GM04504 (cell line): ENCODE measurements around the gene C18orf63.
"Not testable (repeated sequence)": the region's sequence is repeated elsewhere in the genome, so short reads cannot be mapped to it uniquely, and the experiment has no call there.

Source experiments
- DNase-seq: peaks from one replicate; pipeline ENCODE4 v3.0.0-alpha.2; 2012; ENCODE audit warnings: low read depth

The C18orf63 gene

DNA sequence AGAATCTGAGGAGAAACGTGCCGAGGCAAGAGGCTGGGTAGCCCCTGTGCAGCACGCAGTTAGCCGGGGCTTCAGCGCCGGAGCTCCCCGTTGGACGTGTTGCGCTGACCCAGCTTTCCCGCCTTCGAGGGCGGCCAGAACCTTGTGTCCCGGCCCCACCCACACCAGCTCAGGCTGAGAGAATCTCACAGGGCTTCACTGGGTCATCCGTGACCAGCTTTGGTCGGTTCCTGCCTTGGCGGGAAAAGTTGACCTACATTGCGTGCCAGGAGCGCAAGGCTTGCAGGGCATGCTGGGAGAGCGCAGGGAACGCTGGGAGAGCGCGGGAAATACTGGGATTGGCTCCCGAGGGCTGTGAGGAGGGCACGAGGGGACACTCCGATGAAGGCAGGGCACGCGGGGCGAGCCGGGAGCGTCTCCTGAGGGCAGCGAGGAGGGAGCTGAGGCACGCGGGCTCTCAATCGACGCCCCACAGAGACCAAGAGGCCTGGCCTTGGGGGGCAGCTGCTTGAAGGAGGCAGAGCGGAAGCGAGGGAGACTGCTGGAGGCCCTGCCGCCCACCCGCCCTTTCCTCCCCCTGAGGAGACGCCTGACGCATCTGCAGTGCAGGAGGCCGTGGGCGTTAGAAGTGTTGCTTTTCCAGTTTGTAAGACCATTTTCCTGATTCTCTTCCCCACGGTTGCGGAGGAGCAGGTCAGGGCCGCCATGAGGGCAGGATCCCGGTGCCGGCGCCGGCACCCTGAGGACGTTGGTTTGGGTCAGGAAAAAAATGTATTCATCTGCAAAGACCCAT is at the start of gene C18orf63:
Gene C18orf63 (plus strand): TSS at position 376 of the 793 bp plus-strand sequence. CDS start 2,027 bp downstream, outside the sequence.
- DNase-seq: no peak

DNA sequence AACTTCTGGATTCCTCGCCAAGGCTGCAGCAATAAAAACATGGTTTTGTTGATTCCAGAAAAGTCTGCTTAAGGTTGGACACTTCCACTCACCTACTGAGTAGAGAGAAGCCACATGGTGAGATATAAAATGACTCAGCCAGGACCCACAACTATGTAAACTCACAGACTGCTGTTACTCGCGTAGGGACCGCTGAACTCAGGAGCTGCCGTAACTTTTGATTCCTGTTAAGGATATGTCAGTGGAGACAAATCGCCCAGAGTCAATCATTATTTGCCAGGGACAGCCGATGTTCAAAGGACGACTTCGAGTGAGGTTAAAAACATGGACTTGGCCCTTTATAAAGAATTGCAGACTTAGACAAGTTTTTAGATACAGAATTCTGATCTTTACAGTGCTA is 49.5 kb upstream of the C18orf63 start:
- DNase-seq: no peak

DNA sequence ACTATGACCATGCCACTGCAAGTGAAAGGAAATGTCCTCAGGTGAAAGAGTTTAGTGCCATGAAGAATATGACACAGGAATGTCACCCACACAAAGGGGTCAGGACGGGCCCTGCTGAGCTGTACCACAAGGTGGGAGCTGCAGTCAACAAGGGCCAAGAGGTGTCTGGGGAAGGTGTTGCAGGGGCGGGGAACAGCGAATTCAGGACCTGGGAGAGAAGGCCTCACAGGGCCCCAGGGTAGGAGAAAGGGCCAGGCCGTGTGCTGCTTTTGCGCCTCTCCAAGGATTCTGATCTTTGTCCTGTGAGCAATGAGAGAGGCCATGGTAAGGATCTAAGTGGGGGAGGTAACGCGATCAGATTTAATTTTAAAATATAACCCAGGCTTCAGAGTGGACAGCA is 47.5 kb upstream of the C18orf63 start:
- no peak for DNase-seq

DNA sequence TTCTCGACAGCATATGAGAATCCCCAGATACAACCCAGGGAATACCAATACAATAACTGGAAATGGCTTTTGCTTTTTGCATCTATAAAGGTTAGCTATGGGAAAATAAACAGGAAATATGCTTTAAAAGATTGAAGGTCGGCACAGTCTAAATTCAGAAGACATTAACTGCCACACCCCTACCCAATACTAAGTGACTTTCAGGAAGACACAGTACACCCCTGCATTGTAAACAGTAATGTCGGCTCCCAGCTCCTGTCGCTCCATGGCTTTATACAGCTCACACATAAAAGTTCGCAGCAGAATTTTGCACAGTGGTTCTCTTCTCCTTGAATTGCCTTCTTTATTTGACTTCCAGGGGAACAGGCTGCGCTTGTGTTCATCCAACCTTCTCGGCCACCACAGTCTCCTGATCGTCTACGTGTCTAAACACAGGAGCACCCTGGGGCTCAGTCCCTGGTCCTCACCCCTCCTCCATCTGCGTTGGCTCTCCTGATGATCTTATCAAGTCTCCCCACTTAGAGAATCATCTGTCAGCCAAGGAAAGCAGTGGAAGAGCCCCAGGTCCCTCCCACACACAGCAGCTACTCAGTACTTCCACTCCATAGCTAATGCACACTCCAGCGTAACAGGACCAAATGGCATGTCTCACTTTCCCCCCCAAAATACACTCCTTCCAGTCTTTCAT is 46.6 kb upstream of the C18orf63 start:
- no peak for DNase-seq

DNA sequence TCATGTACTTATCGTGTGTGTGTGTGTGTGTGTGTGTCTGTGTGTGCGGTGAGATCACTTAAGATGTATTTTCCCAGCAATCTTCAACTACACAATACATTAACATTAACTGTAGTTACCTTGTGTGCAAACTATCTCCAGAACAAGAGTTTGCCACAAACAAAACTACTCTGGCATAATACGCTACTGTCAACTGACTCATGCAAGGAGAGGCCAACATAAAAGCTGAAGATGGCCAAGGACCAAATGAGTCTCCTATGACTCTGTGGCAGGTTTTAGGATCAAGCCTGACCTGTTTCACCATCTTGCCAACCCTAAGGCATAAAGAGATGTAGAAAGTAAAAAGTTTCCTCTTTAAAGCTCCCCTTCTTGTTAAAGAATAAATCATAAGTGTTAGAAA is 44.0 kb upstream of the C18orf63 start:
- DNase-seq: no peak

DNA sequence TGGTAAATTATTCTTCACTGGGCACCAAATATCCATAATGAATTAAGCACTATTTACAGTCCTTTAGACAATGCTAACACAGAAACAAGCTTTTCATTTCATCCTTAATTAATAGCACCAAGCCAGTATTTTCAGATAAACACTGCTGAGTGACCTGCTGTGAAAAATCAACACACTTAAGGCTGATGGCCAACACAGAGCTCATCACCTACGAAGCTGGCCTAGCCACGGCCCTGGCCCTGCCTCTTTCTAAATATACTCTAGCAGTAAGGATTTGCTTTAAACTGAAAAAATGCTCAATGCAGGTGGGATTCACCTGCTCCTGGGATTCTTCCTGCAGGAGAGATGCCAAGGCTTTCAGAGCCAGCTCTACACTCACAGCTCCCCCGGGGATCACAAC is 42.2 kb upstream of the C18orf63 start:
- DNase-seq: no peak

DNA sequence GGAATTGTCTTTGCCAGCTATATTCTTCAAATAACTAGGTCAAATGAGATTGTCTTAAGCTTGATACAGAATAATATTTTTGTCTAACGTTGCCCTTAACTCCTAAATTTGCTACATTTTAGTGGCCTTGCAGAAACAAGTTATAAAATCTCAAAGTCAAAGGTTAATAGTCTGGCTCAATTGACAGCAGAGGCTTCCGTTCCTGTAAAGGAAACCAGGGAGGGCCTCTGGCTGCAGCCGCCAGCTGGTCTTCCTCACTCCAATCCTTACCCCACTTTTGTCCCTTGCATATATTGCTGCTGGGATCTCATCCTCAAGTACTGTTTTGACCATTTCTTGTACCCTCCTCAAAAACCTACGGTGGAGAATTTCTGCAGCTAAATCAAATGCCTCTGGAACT is 40.9 kb upstream of the C18orf63 start:
- no peak for DNase-seq

DNA sequence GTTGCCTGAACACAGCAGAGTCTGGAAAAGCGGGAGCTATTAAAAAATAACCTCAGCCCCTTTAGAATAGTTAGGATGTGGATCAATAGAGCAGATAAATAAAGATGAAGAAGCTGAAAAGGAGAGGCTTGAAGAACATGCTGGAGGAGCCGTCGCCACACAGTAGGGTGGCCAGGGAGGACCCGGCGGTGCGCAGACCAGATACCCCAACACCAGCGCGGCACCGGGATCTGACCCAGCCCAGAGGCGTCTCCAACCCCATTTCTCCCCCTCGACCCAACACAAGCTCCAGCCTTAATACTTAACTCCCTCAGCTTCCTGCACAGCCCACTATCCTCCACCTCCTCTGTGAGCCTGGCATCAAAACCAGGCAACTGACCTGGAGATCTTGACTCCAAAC is 39.9 kb upstream of the C18orf63 start:
- no peak for DNase-seq

DNA sequence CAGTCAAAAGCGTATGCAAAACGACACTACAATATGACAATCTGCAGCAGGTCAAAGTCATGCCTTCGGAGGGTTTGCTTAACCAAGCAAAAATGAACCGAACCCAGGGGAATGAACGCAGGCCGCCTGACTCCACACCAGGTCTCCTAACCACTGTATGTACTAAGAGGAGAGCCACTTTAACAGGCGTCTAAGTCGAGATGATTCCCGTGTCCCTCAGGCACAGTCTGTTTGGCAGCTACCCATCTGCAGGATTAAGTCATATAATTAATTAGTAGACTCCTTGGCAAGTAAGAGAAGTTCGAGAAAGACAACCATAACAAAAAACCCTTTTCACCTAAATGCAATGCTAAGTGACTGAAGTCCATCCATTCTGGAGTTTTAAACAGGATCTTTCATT is 39.0 kb upstream of the C18orf63 start:
- DNase-seq: no peak

DNA sequence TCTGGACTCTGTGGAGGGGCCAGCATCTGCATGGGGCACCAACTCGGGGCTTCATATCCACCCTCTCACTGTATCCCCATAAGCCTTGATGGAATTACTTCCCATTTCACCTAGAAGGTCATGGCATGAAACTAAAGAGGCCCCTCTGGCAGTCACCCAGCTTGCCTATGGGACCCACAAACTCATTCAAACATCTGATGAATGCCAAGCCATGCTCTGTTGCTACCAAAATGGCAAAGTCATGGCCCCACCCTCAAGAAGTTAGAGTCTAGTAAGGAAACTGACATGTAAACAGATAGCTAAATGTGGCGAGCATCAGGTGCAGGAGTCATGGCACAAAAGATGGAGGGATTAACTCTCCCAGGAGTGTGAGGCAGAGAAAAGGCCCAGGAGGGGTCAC is 38.3 kb upstream of the C18orf63 start:
- no peak for DNase-seq

DNA sequence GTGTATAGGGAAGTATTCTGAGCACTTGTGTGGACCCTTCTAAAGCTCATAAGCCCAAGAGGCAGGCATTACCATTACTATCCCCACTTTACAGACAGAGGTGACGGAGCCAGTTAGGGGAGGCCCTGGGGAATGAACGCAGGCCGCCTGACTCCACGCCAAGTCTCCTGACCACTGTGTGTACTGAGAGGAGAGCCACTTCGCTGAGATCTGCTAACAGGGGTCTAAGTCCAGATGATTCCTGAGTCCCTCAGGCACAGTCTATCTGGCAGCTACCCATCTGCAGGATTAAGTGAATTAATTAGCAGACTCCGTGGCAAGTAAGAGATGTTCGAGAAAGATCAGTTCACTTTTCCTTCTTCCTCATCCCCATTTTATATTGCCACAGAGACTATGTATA is 37.6 kb upstream of the C18orf63 start:
- no peak for DNase-seq

DNA sequence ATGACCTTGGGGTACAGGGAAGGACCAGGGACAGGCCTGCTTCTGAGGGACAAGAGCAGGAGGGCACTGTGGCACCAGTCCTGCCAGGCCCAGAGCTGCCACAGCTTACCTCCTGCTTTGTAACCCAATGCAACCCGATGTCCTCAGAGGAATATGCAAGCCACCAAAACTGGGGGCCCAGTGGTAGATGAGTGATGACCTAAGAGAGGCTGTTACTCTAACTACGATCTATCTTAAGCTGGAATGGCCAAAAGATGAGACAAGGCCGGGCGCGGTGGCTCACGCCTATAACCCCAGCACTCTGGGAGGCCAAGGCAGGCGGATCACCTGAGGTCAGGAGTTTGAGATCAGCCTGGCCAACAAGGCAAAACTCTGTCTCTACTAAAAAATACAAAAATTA is 36.7 kb upstream of the C18orf63 start:
- no peak for DNase-seq

DNA sequence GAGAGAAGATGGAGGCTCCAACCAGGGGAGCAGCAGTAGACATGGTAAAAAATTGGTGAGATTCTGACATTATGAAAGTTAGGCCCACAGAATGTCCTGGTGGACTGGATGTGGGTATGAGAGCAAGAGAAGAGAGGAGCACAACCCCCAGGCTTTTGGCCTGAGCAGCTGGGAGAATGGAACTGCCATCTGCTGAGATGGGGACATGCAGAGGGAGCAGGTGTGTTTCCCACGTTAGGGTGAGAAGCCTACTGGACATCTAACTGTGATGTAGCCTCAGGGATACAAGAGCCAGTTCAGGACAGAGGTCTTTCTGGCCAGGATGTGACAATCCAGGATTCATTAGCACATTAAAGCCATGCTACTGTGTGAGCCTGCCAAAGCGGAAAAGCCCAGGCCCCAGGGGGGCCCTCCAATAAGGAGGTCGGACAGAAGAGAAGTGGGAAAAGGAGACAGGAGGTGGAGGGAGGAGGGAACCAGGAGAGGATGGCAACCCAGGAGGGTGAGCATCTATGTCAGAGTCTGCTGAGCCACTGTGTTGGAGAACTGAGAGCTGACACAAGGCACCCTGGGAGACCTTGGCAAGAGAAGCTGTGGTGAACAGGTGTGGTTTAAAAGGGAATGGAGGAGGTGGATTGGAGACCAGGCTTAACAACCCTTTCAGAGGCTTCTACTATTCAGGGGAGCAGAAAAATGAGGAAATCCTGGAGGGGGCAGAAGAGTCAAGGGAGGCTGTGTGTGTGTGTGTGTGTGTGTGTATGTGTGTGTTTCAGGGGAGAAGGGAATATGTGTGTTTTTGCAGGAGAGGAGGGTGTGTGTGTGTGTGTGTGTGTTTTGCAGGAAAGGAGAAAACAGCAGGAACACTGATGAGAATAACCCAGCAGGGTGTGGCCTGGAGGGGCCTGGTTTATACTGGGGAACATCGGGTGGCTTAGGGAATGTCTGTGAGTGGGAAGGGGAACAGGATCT is 34.3 kb upstream of the C18orf63 start:
- DNase-seq: no peak

DNA sequence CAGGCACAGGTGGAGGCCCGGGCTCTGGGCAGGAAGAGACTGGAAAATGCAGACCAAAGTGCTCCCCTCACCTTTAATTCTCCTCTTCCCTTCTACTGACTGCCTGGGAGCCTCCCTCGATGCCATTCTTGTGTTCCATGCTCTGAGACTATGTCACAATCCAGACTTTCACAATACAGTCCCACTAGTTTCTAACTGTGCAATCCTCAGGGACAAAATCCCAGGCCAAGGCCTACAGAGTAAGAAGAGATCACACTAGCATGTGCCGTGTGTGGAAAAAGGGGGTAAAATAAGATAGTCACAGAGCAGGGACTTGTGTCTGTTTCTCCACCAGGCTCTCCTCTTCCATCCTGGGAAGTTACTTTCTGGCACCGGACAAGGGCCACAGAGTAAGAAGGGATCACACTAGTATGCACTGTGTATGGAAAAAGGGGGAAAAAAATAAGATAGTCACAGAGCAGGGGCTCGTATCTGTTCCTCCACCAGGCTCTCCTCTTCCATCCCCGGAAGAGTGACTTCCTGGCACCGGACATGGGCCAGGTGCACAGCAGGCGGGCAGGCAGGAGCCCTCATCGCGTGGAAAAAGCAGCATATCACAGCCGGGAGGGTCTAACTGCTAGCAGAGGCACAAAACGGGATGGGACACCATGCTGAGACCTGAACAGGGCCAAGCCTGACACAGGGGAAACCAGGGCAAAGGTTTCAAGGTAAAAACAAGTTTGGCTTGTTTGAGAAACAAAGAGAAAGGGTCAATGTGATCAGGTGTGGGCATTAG is 33.5 kb upstream of the C18orf63 start:
- no peak for DNase-seq

DNA sequence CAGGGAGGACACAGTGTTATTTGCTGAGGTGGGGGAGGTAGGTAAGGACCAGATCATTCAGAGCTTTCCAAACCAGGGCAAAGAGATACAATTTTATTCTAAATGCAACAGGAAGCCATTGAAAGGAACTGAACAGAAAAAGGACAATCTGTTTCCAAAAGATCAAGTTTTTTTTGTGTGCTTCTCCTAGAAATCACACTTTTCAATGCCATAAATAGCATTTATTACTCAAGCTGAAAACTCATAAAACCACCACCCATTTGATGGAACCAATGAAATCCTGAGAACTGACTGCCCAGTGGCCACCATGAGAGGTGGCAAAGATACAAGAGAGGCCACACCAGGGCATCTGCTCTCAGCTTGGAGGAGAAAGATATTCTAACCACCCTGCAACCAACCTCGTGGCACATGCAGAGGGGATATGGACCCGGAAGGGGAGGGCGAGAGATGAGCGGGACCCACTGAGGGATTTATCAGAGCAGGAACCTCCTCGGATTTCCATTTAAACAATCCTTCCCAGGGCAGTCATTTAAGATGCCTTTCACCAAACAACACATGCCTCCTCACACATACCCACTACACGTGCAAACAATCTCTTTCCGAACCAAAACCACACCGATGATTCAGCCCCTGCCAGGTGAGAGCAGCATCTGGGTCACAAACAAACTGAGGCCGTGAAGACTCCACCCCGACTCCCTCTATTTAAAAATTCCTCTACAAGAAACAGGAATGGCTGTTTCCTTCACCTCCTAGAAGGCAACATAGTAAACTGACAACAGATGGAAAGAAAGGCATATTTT is 32.7 kb upstream of the C18orf63 start:
- no peak for DNase-seq

DNA sequence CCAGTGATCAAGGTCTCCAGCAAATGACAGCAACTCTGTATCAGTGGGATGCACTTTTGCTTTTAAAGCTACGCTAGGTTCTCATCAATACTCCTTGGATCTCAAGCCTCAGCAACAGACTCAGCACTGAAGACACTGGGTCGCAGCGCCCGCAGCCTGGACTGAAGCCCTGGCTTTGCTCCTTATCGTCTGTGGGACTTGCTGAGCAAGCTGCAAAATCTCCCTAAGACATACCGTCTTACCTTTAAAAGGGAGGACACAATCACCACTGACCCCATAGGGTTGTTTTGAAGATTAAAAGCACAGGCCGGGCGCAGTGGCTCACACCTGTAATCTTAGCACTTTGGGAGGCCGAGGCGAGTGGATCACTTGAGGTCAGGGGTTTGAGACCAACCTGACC is 32.0 kb upstream of the C18orf63 start:
- no peak for DNase-seq

DNA sequence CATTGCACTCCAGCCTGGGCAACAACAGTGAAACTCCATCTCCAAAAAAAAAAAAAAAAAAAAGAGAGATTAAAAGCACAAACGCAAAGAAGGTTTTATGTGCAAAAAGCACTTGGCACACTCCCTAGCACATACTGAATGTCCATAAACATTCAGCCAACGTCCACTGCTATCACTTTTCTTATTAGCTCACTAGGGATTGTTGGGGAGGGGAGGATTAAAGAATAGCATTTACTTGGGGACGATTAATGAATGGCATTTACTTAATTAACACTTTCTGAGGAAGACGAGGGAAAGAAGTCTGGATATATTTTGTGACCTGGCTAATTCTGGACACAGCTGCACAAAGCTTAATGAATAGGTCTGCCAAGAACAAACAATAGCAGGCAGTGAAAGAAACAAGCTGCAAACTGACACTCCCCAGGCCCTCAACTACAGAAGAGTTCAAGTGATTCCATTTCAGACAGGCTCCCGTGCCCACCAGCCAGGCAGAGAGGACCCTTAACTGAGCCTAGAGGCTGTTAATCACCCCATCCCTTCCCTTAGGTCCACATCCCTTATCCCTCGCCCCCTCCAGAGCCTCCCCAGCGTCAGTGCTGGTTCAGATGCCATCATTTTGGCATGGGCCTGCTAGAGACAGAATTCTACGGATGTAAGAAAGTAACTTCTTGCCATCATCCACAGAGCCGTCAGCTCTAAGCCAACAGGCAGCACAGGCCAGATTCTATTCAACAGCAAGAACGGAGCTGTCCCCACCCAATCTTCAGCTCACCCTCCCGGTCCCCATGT is 31.3 kb upstream of the C18orf63 start:
- no peak for DNase-seq

DNA sequence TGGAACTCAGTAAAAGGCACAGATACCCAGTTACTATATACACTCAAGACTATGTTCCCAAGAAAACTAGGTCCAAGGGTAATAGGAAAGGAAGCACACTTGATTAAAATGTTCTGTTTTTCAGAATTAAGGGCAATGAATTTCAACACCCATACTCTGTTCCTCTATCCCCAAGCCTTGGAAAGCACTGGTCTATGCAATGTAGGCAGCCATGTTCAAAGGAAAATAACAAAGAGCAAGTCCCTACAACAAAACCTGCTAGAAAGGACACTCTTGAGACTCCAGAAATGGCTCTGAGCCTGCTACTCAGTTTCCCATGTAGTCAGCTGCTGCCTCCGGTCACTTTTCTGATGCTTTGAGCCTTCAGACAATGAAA is 30.7 kb upstream of the C18orf63 start:
- DNase-seq: no peak

DNA sequence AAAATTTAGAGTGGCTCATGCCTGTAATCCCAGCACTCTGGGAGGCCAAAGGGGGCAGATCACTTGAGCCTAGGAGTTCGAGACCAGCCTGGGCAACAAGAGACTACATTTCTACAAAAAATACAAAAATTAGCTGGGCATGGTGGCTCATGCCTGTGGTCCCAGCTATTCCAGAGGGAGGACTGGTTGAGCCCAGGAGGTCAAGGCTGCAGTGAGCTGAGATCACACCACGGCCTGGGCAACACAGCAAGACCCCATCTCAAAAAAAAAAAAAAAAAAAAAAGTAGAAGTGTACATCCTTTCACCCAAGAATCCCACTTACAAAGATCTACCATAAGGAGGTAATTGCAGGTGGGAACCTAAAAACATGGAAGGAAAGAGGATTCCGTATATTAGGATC is 30.1 kb upstream of the C18orf63 start:
- not testable (repeated sequence) for DNase-seq
